HG02840 (cell line): ENCODE measurements around the gene BCAS1.

ENCODE experiments used
- ATAC-seq: cut with Tn5 transposase; IDR thresholded peaks from one replicate; pipeline ENCODE4 v1.9.1; 2021; ENCODE audit warnings: mild to moderate bottlenecking, moderate library complexity, moderate number of reproducible peaks; ENCODE audit not compliant: unreplicated experiment, low FRiP score

Gene BCAS1

DNA sequence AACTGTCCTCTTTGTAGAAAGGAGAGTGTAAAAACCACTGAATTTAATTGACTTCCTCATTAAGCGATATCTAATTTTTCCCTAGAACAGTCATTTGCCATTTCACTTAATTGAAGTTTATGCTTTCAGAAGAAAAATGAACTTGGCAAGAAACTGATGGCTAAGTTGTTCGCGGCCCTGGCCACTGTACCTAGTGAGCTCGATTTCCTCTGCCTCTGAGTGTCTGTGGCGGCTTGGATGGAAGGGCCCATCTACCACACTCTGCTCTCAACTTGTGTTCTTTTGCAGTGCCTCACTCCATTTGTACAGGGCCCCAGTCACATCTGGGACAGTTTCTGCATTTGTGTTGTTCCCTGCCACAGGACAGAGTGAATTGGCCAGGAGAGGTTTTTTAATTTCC, 102.9 kb downstream of the BCAS1 start:
- ATAC-seq = no peak

GRCh38 chr20:53966774-53967398, 103.5 kb downstream of the BCAS1 start:
- ATAC-seq = no peak

GRCh38 chr20:53964501-53965253, 105.7 kb downstream of the BCAS1 start:
- no peak for ATAC-seq

DNA sequence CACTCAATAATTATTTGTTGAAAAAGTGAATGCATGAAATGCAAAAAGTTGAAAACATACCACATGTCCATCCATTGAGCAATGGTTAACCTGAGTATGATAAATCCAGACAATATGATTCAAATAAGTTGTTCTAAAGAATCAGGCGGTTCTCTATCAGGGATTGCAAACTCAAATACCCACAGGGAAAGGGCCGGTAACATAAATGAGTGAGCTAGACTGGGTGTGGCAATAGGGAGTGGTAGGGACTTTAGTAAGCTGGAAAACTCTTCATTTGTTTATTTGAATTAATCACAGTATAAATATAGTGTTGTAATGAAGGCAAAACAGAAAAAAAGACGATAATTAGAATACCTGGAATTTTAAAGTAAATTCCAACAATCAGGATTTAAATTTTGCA, 106.3 kb downstream of the BCAS1 start:
- ATAC-seq = no peak

GRCh38 chr20:53963635-53964034, 106.8 kb downstream of the BCAS1 start:
- no peak for ATAC-seq

GRCh38 chr20:53962388-53962787, 108.0 kb downstream of the BCAS1 start:
- no peak for ATAC-seq

GRCh38 chr20:53961527-53961926, 108.9 kb downstream of the BCAS1 start:
- ATAC-seq = no peak

- no peak for ATAC-seq
These were observed 109.7 kb downstream of the BCAS1 start for GRCh38 chr20:53960579-53961272.

DNA sequence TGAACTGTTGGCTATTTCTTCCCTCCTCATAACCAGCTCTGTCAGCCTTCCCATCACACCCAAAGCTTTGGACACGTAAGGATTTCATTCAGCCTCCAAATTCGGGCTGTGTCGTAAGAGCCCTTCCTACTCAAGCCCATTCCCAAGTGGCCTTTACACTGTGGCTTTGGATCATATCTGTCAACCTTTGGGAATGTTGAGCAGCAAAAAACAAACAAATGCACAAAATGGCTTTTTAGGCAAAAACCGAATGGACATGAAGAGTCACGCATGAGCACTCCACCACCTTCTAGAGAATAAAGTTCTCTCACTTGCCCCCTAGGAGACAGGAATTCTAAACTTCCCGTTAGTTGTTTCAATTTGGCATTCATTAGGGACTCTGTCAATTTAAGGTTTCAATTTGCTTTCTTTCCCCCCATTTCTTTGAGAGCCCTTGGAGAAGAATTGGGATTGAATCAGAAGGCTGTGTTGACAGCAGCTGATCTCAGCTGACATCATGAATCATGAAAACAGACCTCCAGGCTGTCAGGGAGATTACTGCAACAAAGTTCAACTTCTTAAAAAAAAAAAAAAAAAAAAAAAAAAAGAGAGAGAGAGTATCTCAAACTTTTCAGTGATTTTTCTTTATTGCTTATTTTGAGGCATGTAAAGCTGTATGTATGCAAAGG, 110.3 kb downstream of the BCAS1 start:
- no peak for ATAC-seq

GRCh38 chr20:53958260-53958659, 112.1 kb downstream of the BCAS1 start:
- ATAC-seq = no peak

- no peak for ATAC-seq
These were observed 112.8 kb downstream of the BCAS1 start for GRCh38 chr20:53957451-53958172.

DNA sequence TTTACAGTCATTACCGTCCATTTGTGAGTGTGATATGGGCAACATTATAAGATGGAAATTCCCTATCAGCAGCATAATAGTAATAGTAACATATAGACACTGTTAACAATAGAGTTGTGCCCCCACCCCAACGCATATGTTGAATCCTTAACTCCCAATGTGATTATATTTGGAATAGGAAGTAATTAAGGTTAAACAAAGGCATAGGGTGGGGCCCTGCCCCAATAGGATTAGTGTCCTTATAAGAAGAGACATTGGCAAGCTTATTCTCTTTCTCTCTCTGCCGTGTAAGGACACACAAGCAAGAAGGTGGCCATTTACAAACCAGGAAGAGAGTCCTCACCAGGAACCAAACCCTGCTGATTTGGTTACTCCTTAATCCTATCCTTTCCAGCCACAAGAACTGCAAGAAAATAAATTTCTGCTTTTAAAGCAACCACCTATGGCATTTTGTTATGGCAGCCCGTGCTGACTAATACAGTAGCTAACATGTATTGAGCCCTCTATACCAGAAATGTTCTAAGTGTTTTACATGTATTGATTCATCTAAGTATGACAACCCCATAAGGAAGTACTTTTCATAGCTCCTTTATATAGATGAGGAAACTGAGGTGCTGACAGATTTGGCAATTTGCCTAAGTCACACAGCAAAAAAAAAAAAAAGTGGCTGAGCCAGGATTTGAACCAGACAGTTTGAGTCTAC, 114.2 kb downstream of the BCAS1 start:
- no peak for ATAC-seq

- ATAC-seq = no peak
These were observed 115.4 kb downstream of the BCAS1 start for GRCh38 chr20:53954723-53955658.

DNA sequence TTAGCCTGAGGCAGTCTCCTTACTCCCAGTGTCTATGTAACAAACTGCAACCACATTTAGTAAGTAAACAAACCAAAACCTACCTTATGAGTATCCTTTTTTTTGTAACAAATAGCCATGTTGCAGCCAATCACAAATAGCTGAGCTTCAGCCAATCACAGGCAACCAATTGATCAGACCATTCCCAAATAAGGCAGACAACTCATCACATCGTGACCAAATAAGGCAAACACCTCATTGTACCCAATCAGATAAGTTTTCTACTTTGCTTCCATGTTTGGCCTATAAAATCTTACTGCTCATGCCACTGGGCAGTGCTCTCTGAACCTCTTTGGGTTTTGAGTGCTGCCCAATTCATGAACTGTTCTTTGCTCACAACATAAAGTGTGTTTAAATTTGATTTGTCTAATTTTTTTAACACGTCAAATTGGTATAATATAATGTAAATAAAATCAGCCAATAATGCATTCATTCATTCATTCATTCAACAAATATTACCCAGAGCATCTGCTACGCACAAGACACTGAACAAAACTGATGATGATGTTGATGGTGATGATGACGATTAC, 117.8 kb downstream of the BCAS1 start:
- ATAC-seq = no peak

DNA sequence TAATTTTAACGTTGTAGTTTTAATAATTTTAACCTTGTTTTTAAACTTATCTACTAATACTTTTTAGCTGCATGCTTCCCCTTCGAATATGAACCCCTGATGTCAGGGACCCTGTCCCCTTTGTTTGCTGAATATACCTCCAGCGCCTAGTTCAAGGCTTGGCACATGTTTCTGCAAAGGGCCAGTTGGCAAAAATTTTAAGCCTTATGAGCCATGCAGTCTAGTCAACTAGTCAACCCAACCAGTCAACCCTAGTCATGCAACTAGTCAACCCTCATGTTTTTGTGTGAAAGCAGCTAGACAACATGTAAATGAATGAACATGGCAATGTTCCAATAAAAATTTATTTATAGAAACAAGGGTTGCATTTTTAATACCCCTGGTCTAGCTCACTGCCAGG, 119.8 kb downstream of the BCAS1 start:
- ATAC-seq = no peak

- no peak for ATAC-seq
These were observed 120.4 kb downstream of the BCAS1 start for GRCh38 chr20:53950031-53950430.

GRCh38 chr20:53949319-53949839, 121.0 kb downstream of the BCAS1 start:
- peak; percentile 79 for ATAC-seq
